Measurements from ENCODE around the gene CST4.
A peak's percentile ranks its signal among the peaks of the same experiment; 100 is the strongest.
"Not testable (repeated sequence)": the region's sequence is repeated elsewhere in the genome, so short reads cannot be mapped to it uniquely, and the experiment has no call there.

The CST4 gene

GRCh38 chr20:23659610-23659988, 29.2 kb downstream of the CST4 start:
- not testable (repeated sequence) for DNase-seq

- no peak for DNase-seq
Measured at GRCh38 chr20:23658989-23659609, 29.7 kb downstream of the CST4 start.

GRCh38 chr20:23658336-23658735, 30.5 kb downstream of the CST4 start:
- no peak for DNase-seq

- no peak for DNase-seq
Measured at GRCh38 chr20:23657202-23657601, 31.6 kb downstream of the CST4 start.

- no peak for DNase-seq
Measured at GRCh38 chr20:23656372-23656771, 32.5 kb downstream of the CST4 start.

- DNase-seq, result peak; percentile 53
Measured at GRCh38 chr20:23655491-23656211, 33.2 kb downstream of the CST4 start.

- no peak for DNase-seq
Measured at GRCh38 chr20:23654717-23655116, 34.1 kb downstream of the CST4 start.

GRCh38 chr20:23654000-23654399, 34.8 kb downstream of the CST4 start:
- no peak for DNase-seq

GRCh38 chr20:23653400-23653938, 35.4 kb downstream of the CST4 start:
- no peak for DNase-seq

GRCh38 chr20:23652926-23653325, 35.9 kb downstream of the CST4 start:
- DNase-seq, result no peak

GRCh38 chr20:23652371-23652770, 36.5 kb downstream of the CST4 start:
- DNase-seq, result no peak

- DNase-seq, result no peak
Measured at GRCh38 chr20:23651117-23651516, 37.7 kb downstream of the CST4 start.

- DNase-seq, result no peak
Measured at GRCh38 chr20:23649830-23650417, 38.9 kb downstream of the CST4 start.

- no peak for DNase-seq
Measured at GRCh38 chr20:23649242-23649641, 39.6 kb downstream of the CST4 start.

GRCh38 chr20:23647346-23647745, 41.5 kb downstream of the CST4 start:
- no peak for DNase-seq

GRCh38 chr20:23646106-23646873, 42.5 kb downstream of the CST4 start:
- DNase-seq, result no peak

- DNase-seq, result no peak
Measured at GRCh38 chr20:23645575-23645974, 43.3 kb downstream of the CST4 start.

- no peak for DNase-seq
Measured at GRCh38 chr20:23644164-23644563, 44.7 kb downstream of the CST4 start.

- no peak for DNase-seq
Measured at GRCh38 chr20:23643659-23644058, 45.2 kb downstream of the CST4 start.

- DNase-seq, result no peak
Measured at GRCh38 chr20:23641936-23642751, 46.7 kb downstream of the CST4 start.

GRCh38 chr20:23640671-23641667, 47.9 kb downstream of the CST4 start:
- no peak for DNase-seq

All from GF-D8 (cell line).